ENCODE results near the gene ERBB4. TPM values are rescaled to one million over a fixed set of nuclear protein-coding genes. Genes with fewer than 3 reads are reported as not detected.
"Not testable (repeated sequence)": the region's sequence is repeated elsewhere in the genome, so short reads cannot be mapped to it uniquely, and the experiment has no call there.

Gene ERBB4
- total and polyA plus RNA-seq, 9 donors = 5.0 to 12.7 (median 7.7) TPM

DNA sequence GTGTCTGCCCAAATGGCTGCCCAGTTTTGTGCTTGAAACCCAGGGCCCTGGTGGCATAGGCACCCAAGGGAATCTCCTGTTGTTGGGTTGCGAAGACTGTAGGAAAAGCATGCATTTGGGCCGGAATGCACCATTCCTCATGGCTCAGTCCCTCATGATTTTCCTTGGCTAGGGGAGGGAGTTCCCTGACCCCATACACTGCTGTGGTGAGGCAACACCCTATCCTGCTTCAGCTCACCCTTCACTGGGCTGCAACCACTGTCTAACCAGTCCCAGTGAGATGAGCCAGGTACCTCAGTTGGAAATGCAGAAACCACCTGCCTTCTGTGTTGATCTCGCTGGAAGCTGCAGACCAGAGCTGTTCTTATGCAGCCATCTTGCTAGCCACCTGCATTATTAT lies 300.4 kb downstream of the ERBB4 start:
- WGBS (ENCODE audit: insufficient coverage) = no CpG with 5 or more reads among the region's 3 CpGs
- not testable (repeated sequence) for DNase-seq; H3K9me3 ChIP-seq (replicated peaks; ENCODE audit: control insufficient read depth, low read depth, low read length); H3K27me3 ChIP-seq (ENCODE audit: control insufficient read depth, insufficient read depth, low read length); H3K36me3 ChIP-seq (ENCODE audit: control insufficient read depth, insufficient read depth, low read length); H3K4me3 ChIP-seq (ENCODE audit: low read length); H3K27ac ChIP-seq (ENCODE audit: low read length); H3K4me1 ChIP-seq (ENCODE audit: control insufficient read depth, insufficient read depth, low read length)

DNA sequence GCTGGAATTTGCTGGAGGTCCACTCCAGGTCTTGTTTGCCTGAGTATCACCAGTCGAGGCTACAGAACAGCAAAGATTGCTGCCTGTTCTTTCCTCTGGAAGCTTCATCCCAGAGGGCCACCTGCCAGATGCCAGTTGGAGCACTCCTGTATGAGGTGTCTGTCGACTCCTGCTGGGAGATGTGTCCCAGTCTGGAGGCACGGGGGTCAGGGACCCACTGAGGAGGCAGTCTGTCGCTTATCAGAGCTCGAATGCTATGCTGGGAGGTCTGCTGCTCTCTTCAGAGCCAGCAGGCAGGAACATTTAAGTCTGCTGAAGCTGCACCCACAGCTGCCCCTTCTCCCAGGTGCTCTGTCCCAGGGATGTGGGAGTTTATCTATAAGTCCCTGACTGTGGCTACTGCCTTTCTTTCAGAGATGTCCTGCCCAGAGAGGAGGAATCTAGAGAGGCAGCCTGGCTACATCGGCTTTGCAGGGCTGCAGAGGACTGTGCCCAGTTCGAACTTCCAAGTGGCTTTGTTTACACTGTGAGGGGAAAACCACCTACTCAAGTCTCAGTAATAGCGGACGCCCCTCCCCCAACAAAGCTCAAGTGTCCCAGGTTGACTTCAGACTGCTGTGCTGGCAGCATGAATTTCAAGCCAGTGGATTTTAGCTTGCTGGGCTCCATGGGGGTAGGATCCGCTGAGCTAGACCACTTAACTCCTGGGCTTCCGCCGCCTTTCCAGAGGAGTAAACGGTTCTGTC lies 301.1 kb downstream of the ERBB4 start:
- Histone ChIP-seq H3K4me1 (ENCODE audit: control insufficient read depth, insufficient read depth, low read length) (no peaks in the 10 kb centered on the region), H3K36me3 (ENCODE audit: control insufficient read depth, insufficient read depth, low read length) (no peaks in the 10 kb centered on the region), H3K27ac (ENCODE audit: low read length) (no peak overlapping the region), H3K27me3 (ENCODE audit: control insufficient read depth, insufficient read depth, low read length) (no peaks in the 10 kb centered on the region), H3K9me3 (replicated peaks; ENCODE audit: control insufficient read depth, low read depth, low read length) (no peaks in the 10 kb centered on the region), H3K4me3 (ENCODE audit: low read length) (no peak overlapping the region)
- no peak for DNase-seq
- WGBS (ENCODE audit: insufficient coverage) = 53% methylated on average over 11 of the region's 13 CpGs

- no peaks in the 10 kb centered on the region for H3K36me3 ChIP-seq (ENCODE audit: control insufficient read depth, insufficient read depth, low read length)
- no peaks in the 10 kb centered on the region for H3K9me3 ChIP-seq (replicated peaks; ENCODE audit: control insufficient read depth, low read depth, low read length)
- WGBS (ENCODE audit: insufficient coverage) = 43% methylated on average over 1 of the region's 2 CpGs
- H3K4me3 ChIP-seq (ENCODE audit: low read length) = no peak overlapping the region
- no peak overlapping the region for H3K27ac ChIP-seq (ENCODE audit: low read length)
- no peaks in the 10 kb centered on the region for H3K27me3 ChIP-seq (ENCODE audit: control insufficient read depth, insufficient read depth, low read length)
- H3K4me1 ChIP-seq (ENCODE audit: control insufficient read depth, insufficient read depth, low read length) = no peaks in the 10 kb centered on the region
- no peak for DNase-seq
Measured at GRCh38 chr2:212228743-212229171, 309.8 kb downstream of the ERBB4 start.

- peak; percentile 51 for DNase-seq
- Histone ChIP-seq H3K4me1 (ENCODE audit: control insufficient read depth, insufficient read depth, low read length) (no peaks in the 10 kb centered on the region), H3K27me3 (ENCODE audit: control insufficient read depth, insufficient read depth, low read length) (no peaks in the 10 kb centered on the region), H3K9me3 (replicated peaks; ENCODE audit: control insufficient read depth, low read depth, low read length) (no peaks in the 10 kb centered on the region), H3K36me3 (ENCODE audit: control insufficient read depth, insufficient read depth, low read length) (no peaks in the 10 kb centered on the region), H3K4me3 (ENCODE audit: low read length) (no peak overlapping the region), H3K27ac (ENCODE audit: low read length) (no peak overlapping the region)
- WGBS (ENCODE audit: insufficient coverage) = no CpG with 5 or more reads among the region's 4 CpGs
Measured at GRCh38 chr2:212227755-212228154, 310.8 kb downstream of the ERBB4 start.

GRCh38 chr2:212226114-212226513 lies 312.5 kb downstream of the ERBB4 start:
- Histone ChIP-seq H3K27ac (ENCODE audit: low read length) (no peak overlapping the region), H3K9me3 (replicated peaks; ENCODE audit: control insufficient read depth, low read depth, low read length) (no peaks in the 10 kb centered on the region), H3K4me1 (ENCODE audit: control insufficient read depth, insufficient read depth, low read length) (no peaks in the 10 kb centered on the region), H3K27me3 (ENCODE audit: control insufficient read depth, insufficient read depth, low read length) (no peaks in the 10 kb centered on the region), H3K36me3 (ENCODE audit: control insufficient read depth, insufficient read depth, low read length) (no peaks in the 10 kb centered on the region), H3K4me3 (ENCODE audit: low read length) (no peak overlapping the region)
- no CpG with 5 or more reads among the region's 1 CpG for WGBS (ENCODE audit: insufficient coverage)
- no peak for DNase-seq

- no CpG with 5 or more reads among the region's 2 CpGs for WGBS (ENCODE audit: insufficient coverage)
- Histone ChIP-seq H3K27me3 (ENCODE audit: control insufficient read depth, insufficient read depth, low read length) (no peaks in the 10 kb centered on the region), H3K27ac (ENCODE audit: low read length) (no peak overlapping the region), H3K36me3 (ENCODE audit: control insufficient read depth, insufficient read depth, low read length) (no peaks in the 10 kb centered on the region), H3K4me1 (ENCODE audit: control insufficient read depth, insufficient read depth, low read length) (no peaks in the 10 kb centered on the region), H3K4me3 (ENCODE audit: low read length) (no peak overlapping the region), H3K9me3 (replicated peaks; ENCODE audit: control insufficient read depth, low read depth, low read length) (no peaks in the 10 kb centered on the region)
- DNase-seq = peak; percentile 56
Measured at GRCh38 chr2:212223696-212224095, 314.9 kb downstream of the ERBB4 start.

- Histone ChIP-seq H3K27me3 (ENCODE audit: control insufficient read depth, insufficient read depth, low read length) (no peaks in the 10 kb centered on the region), H3K4me1 (ENCODE audit: control insufficient read depth, insufficient read depth, low read length) (no peaks in the 10 kb centered on the region), H3K9me3 (replicated peaks; ENCODE audit: control insufficient read depth, low read depth, low read length) (no peaks in the 10 kb centered on the region), H3K27ac (ENCODE audit: low read length) (no peak overlapping the region), H3K4me3 (ENCODE audit: low read length) (no peak overlapping the region), H3K36me3 (ENCODE audit: control insufficient read depth, insufficient read depth, low read length) (no peaks in the 10 kb centered on the region)
- no peak for DNase-seq
- WGBS (ENCODE audit: insufficient coverage) = no CpG with 5 or more reads among the region's 1 CpG
Measured at GRCh38 chr2:212213191-212213590, 325.4 kb downstream of the ERBB4 start.

DNA sequence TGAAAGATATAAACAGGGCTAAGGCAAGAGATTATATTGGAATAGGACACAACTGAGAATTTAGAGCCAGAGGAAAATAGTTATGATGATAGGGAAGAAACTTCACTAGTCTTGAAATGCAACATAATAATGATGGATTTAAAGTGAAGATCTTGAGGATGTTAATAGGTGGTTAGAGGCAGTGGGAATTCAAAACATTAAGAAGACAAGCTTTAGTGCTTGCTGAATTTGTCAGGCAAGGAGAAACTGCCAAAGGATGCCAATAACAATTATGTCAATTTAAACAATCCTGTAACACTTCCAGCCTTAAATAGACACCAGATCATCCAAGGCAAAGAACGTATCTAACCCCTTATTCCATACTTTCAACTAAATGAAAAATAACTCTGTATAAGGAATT lies 330.1 kb downstream of the ERBB4 start:
- WGBS (ENCODE audit: insufficient coverage) = no CpG with 5 or more reads among the region's 1 CpG
- Histone ChIP-seq H3K27me3 (ENCODE audit: control insufficient read depth, insufficient read depth, low read length) (no peaks in the 10 kb centered on the region), H3K4me1 (ENCODE audit: control insufficient read depth, insufficient read depth, low read length) (no peaks in the 10 kb centered on the region), H3K9me3 (replicated peaks; ENCODE audit: control insufficient read depth, low read depth, low read length) (no peaks in the 10 kb centered on the region), H3K4me3 (ENCODE audit: low read length) (no peak overlapping the region), H3K27ac (ENCODE audit: low read length) (no peak overlapping the region), H3K36me3 (ENCODE audit: control insufficient read depth, insufficient read depth, low read length) (no peaks in the 10 kb centered on the region)
- DNase-seq = no peak

- H3K36me3 ChIP-seq (ENCODE audit: control insufficient read depth, insufficient read depth, low read length) = no peaks in the 10 kb centered on the region
- no peak overlapping the region for H3K27ac ChIP-seq (ENCODE audit: low read length)
Measured at GRCh38 chr2:212197776-212198175, 340.8 kb downstream of the ERBB4 start.

DNA sequence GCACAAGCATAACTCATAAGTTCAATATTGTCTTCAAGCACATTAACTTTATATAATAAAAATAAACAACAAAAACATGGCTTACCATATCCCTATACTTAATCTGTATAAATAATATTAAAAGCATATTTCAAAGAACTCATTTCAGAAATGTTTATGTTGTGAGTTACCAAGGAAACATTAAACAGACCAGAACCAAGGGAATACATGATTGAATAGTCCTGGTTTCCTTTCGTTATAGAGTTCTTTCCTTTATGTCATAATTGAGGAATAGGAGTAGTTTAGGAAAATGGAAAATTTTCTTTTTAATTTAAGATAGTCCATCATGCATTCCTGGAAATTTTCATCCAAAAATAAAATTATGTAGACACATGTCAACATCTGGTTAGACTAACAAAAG lies 343.0 kb downstream of the ERBB4 start:
- H3K36me3 ChIP-seq (ENCODE audit: control insufficient read depth, insufficient read depth, low read length) = no peaks in the 10 kb centered on the region
- no peaks in the 10 kb centered on the region for H3K4me1 ChIP-seq (ENCODE audit: control insufficient read depth, insufficient read depth, low read length)
- no CpG with 5 or more reads among the region's 1 CpG for WGBS (ENCODE audit: insufficient coverage)
- no peaks in the 10 kb centered on the region for H3K27me3 ChIP-seq (ENCODE audit: control insufficient read depth, insufficient read depth, low read length)
- H3K4me3 ChIP-seq (ENCODE audit: low read length) = no peak overlapping the region
- no peak overlapping the region for H3K27ac ChIP-seq (ENCODE audit: low read length)
- peak; percentile 62 for DNase-seq
- H3K9me3 ChIP-seq (replicated peaks; ENCODE audit: control insufficient read depth, low read depth, low read length) = no peaks in the 10 kb centered on the region

More at GRCh38 chr2:212197776-212198175, 340.8 kb downstream of the ERBB4 start:
- Histone ChIP-seq H3K27me3 (ENCODE audit: control insufficient read depth, insufficient read depth, low read length) (no peaks in the 10 kb centered on the region), H3K4me1 (ENCODE audit: control insufficient read depth, insufficient read depth, low read length) (no peaks in the 10 kb centered on the region), H3K4me3 (ENCODE audit: low read length) (no peak overlapping the region), H3K9me3 (replicated peaks; ENCODE audit: control insufficient read depth, low read depth, low read length) (no peaks in the 10 kb centered on the region)
- WGBS (ENCODE audit: insufficient coverage) = no CpG with 5 or more reads among the region's 1 CpG
- no peak for DNase-seq

GRCh38 chr2:212194396-212194795 lies 344.2 kb downstream of the ERBB4 start:
- Histone ChIP-seq H3K9me3 (replicated peaks; ENCODE audit: control insufficient read depth, low read depth, low read length) (no peaks in the 10 kb centered on the region), H3K4me3 (ENCODE audit: low read length) (no peak overlapping the region), H3K27ac (ENCODE audit: low read length) (no peak overlapping the region), H3K36me3 (ENCODE audit: control insufficient read depth, insufficient read depth, low read length) (no peaks in the 10 kb centered on the region), H3K4me1 (ENCODE audit: control insufficient read depth, insufficient read depth, low read length) (no peaks in the 10 kb centered on the region), H3K27me3 (ENCODE audit: control insufficient read depth, insufficient read depth, low read length) (no peaks in the 10 kb centered on the region)
- DNase-seq = no peak
